ENCODE measurements around the gene PDE4B. TPM values are rescaled to one million over a fixed set of nuclear protein-coding genes. Genes with fewer than 3 reads are reported as not detected.

PDE4B gene
- total RNA-seq, 2 experiments from 2014 or later = 2.4 to 3.1 TPM

DNA sequence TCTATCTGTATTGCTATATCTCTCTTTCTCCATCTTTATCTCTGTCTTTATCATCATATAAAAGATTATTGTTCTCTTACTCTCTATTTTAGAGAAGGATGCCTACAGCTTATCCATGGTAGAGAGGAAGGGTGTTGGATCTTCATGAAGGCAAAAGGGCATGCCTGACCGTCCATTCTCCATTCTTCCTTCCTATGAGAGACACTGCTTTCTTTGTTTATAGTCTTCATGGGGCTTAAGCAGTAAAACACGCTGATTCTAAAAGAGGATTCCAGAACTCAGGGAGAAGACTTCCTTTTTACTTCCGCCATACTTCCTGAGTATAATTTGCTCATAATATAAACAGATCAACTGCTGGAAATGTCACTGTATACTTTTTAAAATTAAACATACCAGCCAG, 44.0 kb downstream of the PDE4B start:
- no peaks in the 10 kb centered on the region for H3K36me3 ChIP-seq (ENCODE audit: insufficient read depth, low read length)
- POLR2A ChIA-PET = interaction anchor here (0.5 to 1.1 kb wide), 2 partner anchors 28 to 114 kb away, joined by 3 to 5 read pairs; no protein-coding TSS in a partner anchor

DNA sequence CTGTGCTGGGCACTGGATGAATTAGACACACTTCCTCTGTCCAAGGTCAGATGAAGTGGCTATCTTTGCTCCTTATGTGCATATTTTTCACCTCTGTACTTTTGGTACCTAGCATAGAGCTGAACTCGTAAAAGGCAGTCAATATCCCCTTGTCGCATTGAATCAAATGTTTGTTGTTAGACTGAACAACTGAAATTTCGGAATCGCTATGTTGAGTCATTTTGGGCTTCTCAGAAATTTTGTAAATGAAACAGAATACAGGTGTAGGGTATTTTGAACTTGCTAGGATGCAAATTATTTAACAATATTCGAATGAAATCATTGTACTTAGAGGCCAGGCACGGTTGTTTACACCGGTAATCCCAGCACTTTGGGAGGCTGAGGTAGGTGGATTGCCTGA, 48.0 kb downstream of the PDE4B start:
- CTCF ChIA-PET (ENCODE audit: unreplicated experiment) = no interaction called here
- Histone ChIP-seq H3K36me3 (ENCODE audit: insufficient read depth, low read length) (no peaks in the 10 kb centered on the region), H3K79me2 (ENCODE audit: insufficient read depth, low read depth, low read length) (no peaks in the 10 kb centered on the region), H3K27ac (ENCODE audit: low read depth, low read length, poor library complexity, severe bottlenecking) (no peak overlapping the region), H3K9me3 (ENCODE audit: low read length) (no peaks in the 10 kb centered on the region), H3K4me1 (ENCODE audit: insufficient read depth, low read length, poor library complexity, severe bottlenecking) (no peaks in the 10 kb centered on the region), H2AFZ (ENCODE audit: low read length) (no peak overlapping the region), H3K9me2 (ENCODE audit: insufficient read depth, low read length) (no peaks in the 10 kb centered on the region), H3K4me3 (ENCODE audit: low read depth, low read length, poor library complexity, severe bottlenecking) (no peak overlapping the region), H3K4me2 (ENCODE audit: low read length) (no peak overlapping the region), H4K20me1 (ENCODE audit: insufficient read depth, low read length) (no peaks in the 10 kb centered on the region)
- no peak for DNase-seq (ENCODE audit: low spot score)
- no TSS peak for BruUV-seq (replicated peaks)
- TF ChIP-seq, protein P1, sequence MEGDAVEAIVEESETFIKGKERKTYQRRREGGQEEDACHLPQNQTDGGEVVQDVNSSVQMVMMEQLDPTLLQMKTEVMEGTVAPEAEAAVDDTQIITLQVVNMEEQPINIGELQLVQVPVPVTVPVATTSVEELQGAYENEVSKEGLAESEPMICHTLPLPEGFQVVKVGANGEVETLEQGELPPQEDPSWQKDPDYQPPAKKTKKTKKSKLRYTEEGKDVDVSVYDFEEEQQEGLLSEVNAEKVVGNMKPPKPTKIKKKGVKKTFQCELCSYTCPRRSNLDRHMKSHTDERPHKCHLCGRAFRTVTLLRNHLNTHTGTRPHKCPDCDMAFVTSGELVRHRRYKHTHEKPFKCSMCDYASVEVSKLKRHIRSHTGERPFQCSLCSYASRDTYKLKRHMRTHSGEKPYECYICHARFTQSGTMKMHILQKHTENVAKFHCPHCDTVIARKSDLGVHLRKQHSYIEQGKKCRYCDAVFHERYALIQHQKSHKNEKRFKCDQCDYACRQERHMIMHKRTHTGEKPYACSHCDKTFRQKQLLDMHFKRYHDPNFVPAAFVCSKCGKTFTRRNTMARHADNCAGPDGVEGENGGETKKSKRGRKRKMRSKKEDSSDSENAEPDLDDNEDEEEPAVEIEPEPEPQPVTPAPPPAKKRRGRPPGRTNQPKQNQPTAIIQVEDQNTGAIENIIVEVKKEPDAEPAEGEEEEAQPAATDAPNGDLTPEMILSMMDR (conservative IDR thresholded peaks at IDR 0.05; ENCODE audit: low read length) = no peak
- TF ChIP-seq EZH2phosphoT487 (IDR thresholded peaks at IDR 0.05; ENCODE audit: borderline replicate concordance, low read depth, low read length) = no peak
- intact Hi-C loops (cut with micrococcal nuclease; ENCODE audit: unreplicated experiment) = no loop called here
- POLR2A ChIA-PET = no interaction called here

More for the DNA sequence above, 44.0 kb downstream of the PDE4B start:
- no peaks in the 10 kb centered on the region for H3K79me2 ChIP-seq (ENCODE audit: insufficient read depth, low read depth, low read length)
- no peak for TF ChIP-seq EZH2phosphoT487 (IDR thresholded peaks at IDR 0.05; ENCODE audit: borderline replicate concordance, low read depth, low read length)
- TF ChIP-seq, protein P1 (conservative IDR thresholded peaks at IDR 0.05; ENCODE audit: low read length) = no peak
- H3K9me3 ChIP-seq (ENCODE audit: low read length) = no peaks in the 10 kb centered on the region
- H3K9me2 ChIP-seq (ENCODE audit: insufficient read depth, low read length) = no peaks in the 10 kb centered on the region
- no peaks in the 10 kb centered on the region for H3K4me1 ChIP-seq (ENCODE audit: insufficient read depth, low read length, poor library complexity, severe bottlenecking)
- BruUV-seq (replicated peaks) = no TSS peak
- no peak overlapping the region for H3K4me3 ChIP-seq (ENCODE audit: low read depth, low read length, poor library complexity, severe bottlenecking)
- no peak overlapping the region for H3K27ac ChIP-seq (ENCODE audit: low read depth, low read length, poor library complexity, severe bottlenecking)
- H4K20me1 ChIP-seq (ENCODE audit: insufficient read depth, low read length) = no peaks in the 10 kb centered on the region
- DNase-seq (ENCODE audit: low spot score) = no peak
- H3K4me2 ChIP-seq (ENCODE audit: low read length) = no peak overlapping the region
- no peak overlapping the region for H2AFZ ChIP-seq (ENCODE audit: low read length)
- intact Hi-C loops (cut with micrococcal nuclease; ENCODE audit: unreplicated experiment) = no loop called here
- CTCF ChIA-PET (ENCODE audit: unreplicated experiment) = no interaction called here

DNA sequence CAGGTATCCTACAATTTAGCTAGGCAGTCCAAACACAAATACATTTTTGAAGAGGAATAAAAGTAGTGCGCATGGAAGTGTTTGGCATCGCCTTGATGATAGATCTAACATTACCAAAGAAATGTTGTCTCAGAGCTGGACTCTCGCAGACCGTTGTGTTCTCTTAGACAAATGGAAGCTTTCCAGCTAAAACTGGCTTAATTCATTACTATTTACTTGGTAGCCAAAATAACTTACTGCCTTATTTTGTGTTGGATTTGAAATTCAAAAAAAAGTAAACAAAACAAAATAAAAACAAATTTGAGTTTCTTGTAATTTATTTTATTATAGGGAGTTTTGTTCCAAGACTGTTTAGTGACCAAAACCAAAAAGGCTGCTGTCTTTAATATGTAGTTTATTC, 51.6 kb downstream of the PDE4B start:
- Histone ChIP-seq H4K20me1 (ENCODE audit: insufficient read depth, low read length) (no peaks in the 10 kb centered on the region), H3K4me1 (ENCODE audit: insufficient read depth, low read length, poor library complexity, severe bottlenecking) (no peaks in the 10 kb centered on the region), H3K9me3 (ENCODE audit: low read length) (no peaks in the 10 kb centered on the region), H3K36me3 (ENCODE audit: insufficient read depth, low read length) (no peaks in the 10 kb centered on the region), H3K4me3 (ENCODE audit: low read depth, low read length, poor library complexity, severe bottlenecking) (no peak overlapping the region), H3K4me2 (ENCODE audit: low read length) (no peak overlapping the region), H3K27ac (ENCODE audit: low read depth, low read length, poor library complexity, severe bottlenecking) (no peak overlapping the region), H3K79me2 (ENCODE audit: insufficient read depth, low read depth, low read length) (no peaks in the 10 kb centered on the region), H2AFZ (ENCODE audit: low read length) (no peak overlapping the region), H3K9me2 (ENCODE audit: insufficient read depth, low read length) (no peaks in the 10 kb centered on the region)
- no peak for DNase-seq (ENCODE audit: low spot score)
- no TSS peak for BruUV-seq (replicated peaks)
- ChIA-PET POLR2A (interaction anchor here (0.9 to 1.4 kb wide), 2 partner anchors 15 to 25 kb away, joined by 3 read pairs; no protein-coding TSS in a partner anchor), CTCF (ENCODE audit: unreplicated experiment) (no interaction called here)
- TF ChIP-seq EZH2phosphoT487 (IDR thresholded peaks at IDR 0.05; ENCODE audit: borderline replicate concordance, low read depth, low read length) = no peak
- TF ChIP-seq, protein P1 (conservative IDR thresholded peaks at IDR 0.05; ENCODE audit: low read length) = no peak
- intact Hi-C loops (cut with micrococcal nuclease; ENCODE audit: unreplicated experiment) = no loop called here
